HEK293T (cell line): Measurements from ENCODE around the gene POLD1.

Source experiments
- ARNT ChIP-seq: fragments of 450-650 bp; IDR thresholded peaks from 2 replicates; pipeline ENCODE4 v1.6.1; 2017; ENCODE audit warnings: mild to moderate bottlenecking
- BHLHE40 ChIP-seq: fragments of 450-650 bp; IDR thresholded peaks from 2 replicates; pipeline ENCODE4 v1.6.1; 2016; ENCODE audit warnings: mild to moderate bottlenecking, moderate library complexity, borderline replicate concordance
- FOXA1 ChIP-seq: fragments of 450-650 bp; IDR thresholded peaks from 2 replicates; pipeline ENCODE4 v1.6.1; 2016; ENCODE audit warnings: mild to moderate bottlenecking
- FOXK2 ChIP-seq: fragments of 450-650 bp; IDR thresholded peaks from 2 replicates; pipeline ENCODE4 v1.6.1; 2016; ENCODE audit warnings: mild to moderate bottlenecking
- FOXM1 ChIP-seq: fragments of 450-650 bp; IDR thresholded peaks from 2 replicates; pipeline ENCODE4 v1.6.1; 2017; ENCODE audit warnings: mild to moderate bottlenecking, borderline replicate concordance
- HDGF ChIP-seq: fragments of 450-650 bp; IDR thresholded peaks from 2 replicates; pipeline ENCODE4 v1.6.1; 2017; ENCODE audit warnings: antibody characterized with exemption, borderline replicate concordance
- NFRKB ChIP-seq: fragments of 450-650 bp; IDR thresholded peaks from 2 replicates; pipeline ENCODE4 v1.6.1; 2016; ENCODE audit warnings: mild to moderate bottlenecking, moderate library complexity
- SP1 ChIP-seq: fragments of 450-650 bp; IDR thresholded peaks from 2 replicates; pipeline ENCODE4 v1.6.1; 2017
- SUZ12 ChIP-seq: fragments of 450-650 bp; IDR thresholded peaks from 2 replicates; pipeline ENCODE4 v1.6.1; 2016; ENCODE audit warnings: mild to moderate bottlenecking
- TARDBP ChIP-seq: fragments of 450-650 bp; IDR thresholded peaks from 2 replicates; pipeline ENCODE4 v1.6.1; 2016
- ZNF384 ChIP-seq: fragments of 450-650 bp; IDR thresholded peaks from 2 replicates; pipeline ENCODE4 v1.6.1; 2016
- TF ChIP-seq, protein P1 (sequence below): fragments of 450-650 bp; IDR thresholded peaks from 2 replicates; pipeline ENCODE4 v1.6.1; 2016

DNA sequence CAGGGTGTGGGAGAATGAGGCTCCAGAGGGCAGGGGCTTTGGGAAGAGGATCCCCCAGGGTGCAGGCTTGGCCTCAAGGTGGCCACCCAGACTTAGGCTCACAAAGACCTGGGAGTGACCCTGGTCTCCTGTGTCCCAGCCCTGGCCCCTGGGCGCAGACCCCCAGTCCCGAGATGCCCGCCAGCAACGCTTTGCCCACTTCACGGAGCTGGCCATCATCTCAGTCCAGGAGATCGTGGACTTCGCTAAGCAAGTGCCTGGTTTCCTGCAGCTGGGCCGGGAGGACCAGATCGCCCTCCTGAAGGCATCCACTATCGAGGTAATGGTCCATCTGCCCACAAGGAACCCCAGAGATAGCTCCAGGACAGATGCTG lies 5.3 kb upstream of the POLD1 start:
- no peak for TF ChIP-seq ZNF384
- TF ChIP-seq, protein P1, sequence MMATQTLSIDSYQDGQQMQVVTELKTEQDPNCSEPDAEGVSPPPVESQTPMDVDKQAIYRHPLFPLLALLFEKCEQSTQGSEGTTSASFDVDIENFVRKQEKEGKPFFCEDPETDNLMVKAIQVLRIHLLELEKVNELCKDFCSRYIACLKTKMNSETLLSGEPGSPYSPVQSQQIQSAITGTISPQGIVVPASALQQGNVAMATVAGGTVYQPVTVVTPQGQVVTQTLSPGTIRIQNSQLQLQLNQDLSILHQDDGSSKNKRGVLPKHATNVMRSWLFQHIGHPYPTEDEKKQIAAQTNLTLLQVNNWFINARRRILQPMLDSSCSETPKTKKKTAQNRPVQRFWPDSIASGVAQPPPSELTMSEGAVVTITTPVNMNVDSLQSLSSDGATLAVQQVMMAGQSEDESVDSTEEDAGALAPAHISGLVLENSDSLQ = no peak
- no peak for TF ChIP-seq FOXA1
- TF ChIP-seq SP1 = no peak
- TF ChIP-seq FOXK2 = no peak
- TF ChIP-seq ARNT = no peak
- no peak for TF ChIP-seq HDGF
- TF ChIP-seq BHLHE40 = no peak
- TF ChIP-seq FOXM1 = no peak
- no peak for TF ChIP-seq TARDBP
- no peak for TF ChIP-seq NFRKB
- TF ChIP-seq SUZ12 = no peak
